Smooth muscle cell of bladder (primary cell): ENCODE results near the gene SNX15. TPM values are rescaled to one million over a fixed set of nuclear protein-coding genes. Genes with fewer than 3 reads are reported as not detected.

Experiments
- total RNA-seq: library from RNA; depleted of rRNA; stranded (reverse); fragments of >200 nt; gene quantifications from 2 replicates; pipeline ENCODE4 v1.2.3, GENCODE V29; 2014

SNX15 gene, protein sequence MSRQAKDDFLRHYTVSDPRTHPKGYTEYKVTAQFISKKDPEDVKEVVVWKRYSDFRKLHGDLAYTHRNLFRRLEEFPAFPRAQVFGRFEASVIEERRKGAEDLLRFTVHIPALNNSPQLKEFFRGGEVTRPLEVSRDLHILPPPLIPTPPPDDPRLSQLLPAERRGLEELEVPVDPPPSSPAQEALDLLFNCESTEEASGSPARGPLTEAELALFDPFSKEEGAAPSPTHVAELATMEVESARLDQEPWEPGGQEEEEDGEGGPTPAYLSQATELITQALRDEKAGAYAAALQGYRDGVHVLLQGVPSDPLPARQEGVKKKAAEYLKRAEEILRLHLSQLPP
- total RNA-seq, result 4.8 and 6.9 TPM in 2 replicates

DNA sequence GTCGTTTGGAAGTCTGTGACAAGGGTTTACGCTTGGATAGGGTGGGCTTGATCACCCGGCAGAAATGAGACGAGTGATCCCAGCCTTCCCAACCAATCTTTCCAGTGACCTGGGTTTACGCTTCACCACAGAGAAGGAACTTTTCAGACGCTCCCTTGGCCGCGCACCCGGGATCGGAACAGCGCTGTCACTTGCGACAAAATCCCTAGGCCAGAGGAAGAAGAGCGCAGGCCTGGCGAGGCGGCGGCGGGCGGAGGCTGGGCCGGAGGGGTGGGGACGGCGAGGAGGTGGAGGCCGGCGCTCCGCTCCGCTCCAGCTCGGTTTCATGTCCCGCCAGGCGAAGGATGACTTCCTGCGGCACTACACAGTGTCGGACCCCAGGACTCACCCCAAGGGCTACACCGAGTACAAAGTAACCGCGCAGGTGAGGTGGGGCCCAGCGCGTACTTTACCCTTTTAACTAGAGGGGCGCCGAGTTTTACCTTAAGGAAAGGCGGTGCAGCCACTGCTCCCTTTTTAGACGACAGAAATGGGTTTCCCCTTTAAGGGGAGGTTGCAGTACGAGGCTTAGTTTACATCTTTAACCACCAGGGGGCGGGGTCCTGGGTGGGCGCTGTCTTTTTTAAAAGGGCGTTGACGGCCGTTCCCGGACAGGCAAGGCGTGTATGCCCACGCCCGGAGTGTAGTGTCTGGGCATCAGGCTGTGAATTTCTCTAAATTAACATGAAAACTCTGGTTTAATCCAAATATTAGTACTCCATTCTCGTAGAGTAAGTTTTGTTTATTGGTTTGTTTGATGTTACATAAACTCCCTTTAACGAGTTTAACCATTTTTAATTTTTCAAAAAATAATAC is at the start of gene SNX15:
TSS of gene SNX15 (plus strand) at position 227 of the 855 bp plus-strand sequence. CDS start at position 326, 99 bp downstream.

GRCh38 chr11:64996710-64997380 is 30.4 kb upstream of the SNX15 start, which contains the start of gene BATF2:
Gene BATF2 (minus strand): TSS chr11:64996971. CDS start chr11:64996914, 57 bp downstream.

DNA sequence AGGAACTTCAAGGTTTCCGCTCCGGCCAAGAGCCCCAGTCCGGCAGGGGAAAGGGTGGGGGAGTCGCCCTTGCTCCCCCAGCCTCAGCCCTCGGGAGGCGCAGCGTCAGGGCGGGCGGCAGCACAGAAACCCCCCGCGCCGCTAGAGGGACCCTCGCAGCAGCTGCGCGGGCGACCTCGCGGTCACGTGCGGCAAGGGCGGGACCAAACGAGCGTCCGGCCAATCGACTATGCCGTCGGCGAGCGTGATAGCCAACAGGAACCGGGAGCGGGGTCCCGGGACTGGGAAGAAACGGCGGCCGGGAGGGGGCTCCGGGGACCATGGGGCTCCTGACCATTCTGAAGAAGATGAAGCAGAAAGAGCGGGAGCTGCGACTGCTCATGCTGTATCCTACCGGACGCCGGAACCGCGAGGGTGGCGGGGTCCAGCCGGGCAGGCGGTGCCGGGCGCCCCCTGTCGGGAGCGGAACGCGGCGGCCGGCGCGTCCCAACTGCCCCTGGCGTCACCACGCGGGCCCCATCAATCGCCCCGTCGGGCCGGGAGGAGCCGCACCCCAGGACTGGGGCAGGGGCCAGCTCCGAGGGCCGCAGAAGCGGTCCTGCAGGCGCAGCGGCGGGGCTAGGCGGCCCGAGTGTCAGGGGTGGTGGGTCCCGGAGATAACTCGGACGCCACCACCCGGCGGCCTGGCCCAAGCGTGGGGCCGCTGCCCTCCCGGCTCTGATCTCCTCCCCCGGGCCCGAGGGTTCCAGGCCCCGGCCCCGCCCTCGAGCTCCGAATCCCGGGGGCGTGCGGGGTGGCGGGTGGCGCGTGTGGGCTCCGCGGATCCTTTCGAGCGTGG is 13.1 kb upstream of the SNX15 start, which contains the start of gene ARL2:
TSS of gene ARL2 (plus strand) at position 273 of the 838 bp plus-strand sequence. CDS start at position 321, 48 bp downstream.

GRCh38 chr11:65040847-65041622 is 13.8 kb downstream of the SNX15 start, which contains the start of gene SAC3D1:
Gene SAC3D1 (plus strand): TSS chr11:65041210. CDS start chr11:65041293, 83 bp downstream.

GRCh38 chr11:65058419-65059054 is 31.3 kb downstream of the SNX15 start, which contains the start of gene NAALADL1:
Gene NAALADL1 (minus strand): TSS chr11:65058553. CDS start chr11:65058521, 32 bp downstream.

GRCh38 chr11:65083834-65084597 is 56.8 kb downstream of the SNX15 start, which contains the start of the genes CDCA5 and ZFPL1:
Gene CDCA5 (minus strand): TSS chr11:65084040. CDS start chr11:65083978, 62 bp downstream.
Gene ZFPL1 (plus strand): TSS chr11:65084222. CDS start chr11:65084699, 477 bp downstream.

Other genes with a start within 250 kb of the SNX15 start
- 49.1 and 65.5 TPM in 2 replicates for gene SF1, start 248.9 kb upstream of the SNX15 start, total RNA-seq
- 5.4 and 10.1 TPM in 2 replicates for gene MAP4K2, start 224.2 kb upstream of the SNX15 start, total RNA-seq
- gene MEN1, start 216.9 kb upstream of the SNX15 start, total RNA-seq, result 8.0 and 14.0 TPM in 2 replicates
- under 0.01 TPM in 2 replicates for gene CDC42BPG, start 182.8 kb upstream of the SNX15 start, total RNA-seq
- gene EHD1, start 148.8 kb upstream of the SNX15 start, total RNA-seq, result 48.1 and 54.9 TPM in 2 replicates
- gene ATG2A, start 110.2 kb upstream of the SNX15 start, total RNA-seq, result 6.5 and 8.0 TPM in 2 replicates
- gene PPP2R5B, start 102.8 kb upstream of the SNX15 start, total RNA-seq, result 6.7 and 11.2 TPM in 2 replicates
- gene GPHA2, start 91.5 kb upstream of the SNX15 start, total RNA-seq, result not detected in 2 replicates
- gene MAJIN, start 55.3 kb upstream of the SNX15 start, total RNA-seq, result not detected in 2 replicates
- gene BATF2, start 30.5 kb upstream of the SNX15 start, total RNA-seq, result 0.37 and 0.71 TPM in 2 replicates
- 77.1 and 85.5 TPM in 2 replicates for gene ARL2, start 13.3 kb upstream of the SNX15 start, total RNA-seq
- gene SAC3D1, start 13.8 kb downstream of the SNX15 start, total RNA-seq, result 5.0 and 6.4 TPM in 2 replicates
- 23.9 and 27.7 TPM in 2 replicates for gene NAALADL1, start 31.1 kb downstream of the SNX15 start, total RNA-seq
- 0.85 and 1.2 TPM in 2 replicates for gene CDCA5, start 56.6 kb downstream of the SNX15 start, total RNA-seq
- gene ZFPL1, start 56.8 kb downstream of the SNX15 start, total RNA-seq, result 36.1 and 36.6 TPM in 2 replicates
- 150 and 176 TPM in 2 replicates for gene VPS51, start 68.8 kb downstream of the SNX15 start, total RNA-seq
- gene TM7SF2, start 84.4 kb downstream of the SNX15 start, total RNA-seq, result 22.8 and 28.9 TPM in 2 replicates
- 6.3 and 7.5 TPM in 2 replicates for gene ZNHIT2, start 90.3 kb downstream of the SNX15 start, total RNA-seq
- 477 and 542 TPM in 2 replicates for gene FAU, start 94.7 kb downstream of the SNX15 start, total RNA-seq
- gene MRPL49, start 94.9 kb downstream of the SNX15 start, total RNA-seq, result 34.8 and 41.3 TPM in 2 replicates
- gene SYVN1, start 107.1 kb downstream of the SNX15 start, total RNA-seq, result 16.8 and 18.1 TPM in 2 replicates
- gene SPDYC, start 142.8 kb downstream of the SNX15 start, total RNA-seq, result not detected in 2 replicates
- 65.3 and 72.6 TPM in 2 replicates for gene CAPN1, start 154.5 kb downstream of the SNX15 start, total RNA-seq
- gene POLA2, start 234.5 kb downstream of the SNX15 start, total RNA-seq, result 1.4 and 1.5 TPM in 2 replicates